ENCODE measurements around the gene RASGRP4.

RASGRP4 gene

DNA sequence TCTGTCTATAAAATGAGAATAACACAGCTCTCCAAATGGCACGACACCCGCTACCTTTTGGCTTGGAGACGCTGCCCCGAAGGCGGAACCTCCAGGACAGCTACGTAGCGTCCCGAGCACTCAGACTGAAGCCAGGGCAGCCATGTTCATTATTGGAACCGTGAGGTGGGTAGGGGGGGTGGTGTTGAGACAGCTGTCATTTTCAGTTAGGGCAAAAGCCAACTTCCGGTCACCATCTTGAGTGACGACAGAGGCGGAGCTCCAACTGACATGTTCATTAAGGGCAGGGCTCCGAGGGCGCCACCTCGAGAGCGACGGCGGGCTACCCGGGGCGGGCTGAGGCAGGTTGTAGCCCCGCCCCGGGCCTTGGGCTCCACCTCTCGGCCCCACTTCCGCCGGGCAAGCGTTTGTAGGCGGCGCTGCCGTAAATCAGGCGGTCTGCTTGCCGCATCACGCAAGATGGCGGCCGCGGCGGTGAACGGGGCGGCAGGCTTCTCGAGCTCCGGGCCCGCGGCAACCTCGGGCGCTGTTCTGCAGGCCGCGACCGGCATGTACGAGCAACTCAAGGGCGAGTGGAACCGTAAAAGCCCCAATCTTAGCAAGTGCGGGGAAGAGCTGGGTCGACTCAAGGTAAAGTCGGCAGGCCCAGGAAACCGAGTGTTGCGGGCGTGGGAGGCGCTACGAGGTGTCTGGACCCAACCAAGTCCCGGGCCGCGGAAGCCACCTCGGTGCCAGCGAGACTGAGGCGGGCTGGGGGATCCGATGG lies 51.5 kb downstream of the RASGRP4 start, which contains the start of gene PSMD8 (continued):
- TF ChIP-seq ZBTB20 (tag by site-specific recombination; IDR thresholded peaks at IDR 0.05) (peak; percentile 93), KLF17 (tag by site-specific recombination; IDR thresholded peaks at IDR 0.05) (peak; percentile 96), YY1 (tag by site-specific recombination; IDR thresholded peaks at IDR 0.05) (peak; percentile 99), AEBP2 (tag by site-specific recombination; IDR thresholded peaks at IDR 0.05; ENCODE audit: borderline replicate concordance) (no peak; the same call in 1 of the 2 replicates), ZBTB26 (tag by site-specific recombination; optimal IDR thresholded peaks at IDR 0.05) (peak; percentile 83), ZBTB10 (tag by site-specific recombination; IDR thresholded peaks at IDR 0.05) (peak; percentile 75), ZNF366 (tag by site-specific recombination; conservative IDR thresholded peaks at IDR 0.05) (no peak; the same call in 1 of the 2 replicates), ZNF776 (tag by site-specific recombination; IDR thresholded peaks at IDR 0.05; ENCODE audit: borderline replicate concordance) (no peak), ZNF140 (tag by site-specific recombination; IDR thresholded peaks at IDR 0.05) (no peak), ZNF202 (tag by site-specific recombination; IDR thresholded peaks at IDR 0.05; ENCODE audit: borderline replicate concordance) (no peak), SCRT2 (tag by site-specific recombination; IDR thresholded peaks at IDR 0.05) (peak; percentile 81), GFI1B (tag by site-specific recombination; IDR thresholded peaks at IDR 0.05) (no peak; the same call in 1 of the 2 replicates), ZNF701 (tag by site-specific recombination; IDR thresholded peaks at IDR 0.05) (no peak), GLI4 (tag by site-specific recombination; IDR thresholded peaks at IDR 0.05) (no peak; the same call in 1 of the 2 replicates), ZNF473 (tag by site-specific recombination; IDR thresholded peaks at IDR 0.05) (no peak), ZNF324 (tag by site-specific recombination; IDR thresholded peaks at IDR 0.05) (peak; percentile 32; the same call in 1 of the 2 replicates), ZNF670 (tag by site-specific recombination; IDR thresholded peaks at IDR 0.05; ENCODE audit: low read depth) (no peak), ZNF560 (tag by site-specific recombination; IDR thresholded peaks at IDR 0.05; ENCODE audit: borderline replicate concordance) (no peak), PRDM2 (tag by site-specific recombination; IDR thresholded peaks at IDR 0.05; ENCODE audit: borderline replicate concordance) (peak; percentile 78; the same call in 1 of the 2 replicates)
- TF ChIP-seq, protein P1, sequence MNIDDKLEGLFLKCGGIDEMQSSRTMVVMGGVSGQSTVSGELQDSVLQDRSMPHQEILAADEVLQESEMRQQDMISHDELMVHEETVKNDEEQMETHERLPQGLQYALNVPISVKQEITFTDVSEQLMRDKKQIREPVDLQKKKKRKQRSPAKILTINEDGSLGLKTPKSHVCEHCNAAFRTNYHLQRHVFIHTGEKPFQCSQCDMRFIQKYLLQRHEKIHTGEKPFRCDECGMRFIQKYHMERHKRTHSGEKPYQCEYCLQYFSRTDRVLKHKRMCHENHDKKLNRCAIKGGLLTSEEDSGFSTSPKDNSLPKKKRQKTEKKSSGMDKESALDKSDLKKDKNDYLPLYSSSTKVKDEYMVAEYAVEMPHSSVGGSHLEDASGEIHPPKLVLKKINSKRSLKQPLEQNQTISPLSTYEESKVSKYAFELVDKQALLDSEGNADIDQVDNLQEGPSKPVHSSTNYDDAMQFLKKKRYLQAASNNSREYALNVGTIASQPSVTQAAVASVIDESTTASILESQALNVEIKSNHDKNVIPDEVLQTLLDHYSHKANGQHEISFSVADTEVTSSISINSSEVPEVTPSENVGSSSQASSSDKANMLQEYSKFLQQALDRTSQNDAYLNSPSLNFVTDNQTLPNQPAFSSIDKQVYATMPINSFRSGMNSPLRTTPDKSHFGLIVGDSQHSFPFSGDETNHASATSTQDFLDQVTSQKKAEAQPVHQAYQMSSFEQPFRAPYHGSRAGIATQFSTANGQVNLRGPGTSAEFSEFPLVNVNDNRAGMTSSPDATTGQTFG (tag by site-specific recombination; IDR thresholded peaks at IDR 0.05; ENCODE audit: borderline replicate concordance), result peak; percentile 90; the same call in 1 of the 2 replicates
- TF ChIP-seq, protein P2, sequence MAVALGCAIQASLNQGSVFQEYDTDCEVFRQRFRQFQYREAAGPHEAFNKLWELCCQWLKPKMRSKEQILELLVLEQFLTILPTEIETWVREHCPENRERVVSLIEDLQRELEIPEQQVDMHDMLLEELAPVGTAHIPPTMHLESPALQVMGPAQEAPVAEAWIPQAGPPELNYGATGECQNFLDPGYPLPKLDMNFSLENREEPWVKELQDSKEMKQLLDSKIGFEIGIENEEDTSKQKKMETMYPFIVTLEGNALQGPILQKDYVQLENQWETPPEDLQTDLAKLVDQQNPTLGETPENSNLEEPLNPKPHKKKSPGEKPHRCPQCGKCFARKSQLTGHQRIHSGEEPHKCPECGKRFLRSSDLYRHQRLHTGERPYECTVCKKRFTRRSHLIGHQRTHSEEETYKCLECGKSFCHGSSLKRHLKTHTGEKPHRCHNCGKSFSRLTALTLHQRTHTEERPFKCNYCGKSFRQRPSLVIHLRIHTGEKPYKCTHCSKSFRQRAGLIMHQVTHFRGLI (tag by site-specific recombination; IDR thresholded peaks at IDR 0.05), result peak; percentile 81
